IPS-18a (cell line): ENCODE data around the gene RASSF1.

Source experiments
- H3K27ac ChIP-seq: one replicate; pipeline ENCODE4 v1.5.1; 2013; ENCODE audit warnings: low read length
- H3K27me3 ChIP-seq: one replicate; pipeline ENCODE4 v1.6.1; 2013; ENCODE audit warnings: mild to moderate bottlenecking, low read length; ENCODE audit not compliant: control insufficient read depth, insufficient read depth
- H3K36me3 ChIP-seq: one replicate; pipeline ENCODE4 v1.6.1; 2013; ENCODE audit warnings: low read depth, low read length; ENCODE audit not compliant: control insufficient read depth
- H3K4me1 ChIP-seq: one replicate; pipeline ENCODE4 v1.6.1; 2013; ENCODE audit warnings: low read depth, low read length; ENCODE audit not compliant: control insufficient read depth
- H3K4me3 ChIP-seq: one replicate; pipeline ENCODE4 v1.5.1; 2013; ENCODE audit warnings: low read length
- H3K9ac ChIP-seq: one replicate; pipeline ENCODE4 v1.6.1; 2013; ENCODE audit warnings: mild to moderate bottlenecking, low read length, moderate library complexity
- H3K9me3 ChIP-seq: one replicate; pipeline ENCODE4 v1.6.1; 2013; ENCODE audit warnings: low read depth, low read length; ENCODE audit not compliant: control insufficient read depth

Gene RASSF1

DNA sequence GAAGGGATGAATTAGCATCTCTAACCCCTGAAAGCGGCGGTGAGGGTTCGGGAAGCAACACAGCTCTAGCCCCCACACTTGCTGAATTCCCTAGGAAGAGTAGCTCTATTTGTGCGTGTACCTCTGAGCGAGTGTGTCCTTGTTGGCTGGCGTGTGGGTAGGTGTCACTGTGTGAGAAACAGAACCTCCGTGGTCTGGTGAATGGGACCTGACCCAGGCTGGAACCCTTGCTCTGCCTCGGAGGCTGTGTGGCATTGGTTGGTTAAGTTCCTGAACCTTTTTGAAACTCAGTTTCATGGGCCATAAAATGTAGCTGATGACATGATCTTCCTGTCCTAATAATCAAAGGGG lies 19.1 kb upstream of the RASSF1 start:
- Histone ChIP-seq H3K9me3 (no peaks in the 10 kb centered on the region), H3K4me3 (peak overlapping the region; percentile 89), H3K27me3 (peaks cover 11% of the 10 kb centered on the region), H3K4me1 (peaks cover 3% of the 10 kb centered on the region), H3K27ac (no peak overlapping the region), H3K9ac (no peak overlapping the region), H3K36me3 (peaks cover 8% of the 10 kb centered on the region)

- no peaks in the 10 kb centered on the region for H3K9me3 ChIP-seq
- peaks cover 3% of the 10 kb centered on the region for H3K4me1 ChIP-seq
- peak within 1 kb of the TSS; percentile 89 for H3K4me3 ChIP-seq
- no peak within 1 kb of the TSS for H3K27ac ChIP-seq
- peaks cover 14% of the 10 kb centered on the region for H3K36me3 ChIP-seq
- H3K27me3 ChIP-seq = peaks cover 7% of the 10 kb centered on the region
- H3K9ac ChIP-seq = peak within 1 kb of the TSS; percentile 74
These were observed 18.5 kb upstream of the RASSF1 start, which contains the start of gene TMEM115 for GRCh38 chr3:50358911-50359759. Gene TMEM115, minus strand, starts transcription at chr3:50359521. Its CDS starts 458 bp downstream, at chr3:50359063.

- Histone ChIP-seq H3K27me3 (peaks cover under 1% of the 10 kb centered on the region), H3K4me1 (peaks cover 3% of the 10 kb centered on the region), H3K4me3 (peak overlapping the region; percentile 89), H3K9ac (peak overlapping the region; percentile 74), H3K36me3 (peaks cover 21% of the 10 kb centered on the region), H3K9me3 (no peaks in the 10 kb centered on the region), H3K27ac (no peak overlapping the region)
These were observed 17.8 kb upstream of the RASSF1 start for GRCh38 chr3:50358355-50358910.

DNA sequence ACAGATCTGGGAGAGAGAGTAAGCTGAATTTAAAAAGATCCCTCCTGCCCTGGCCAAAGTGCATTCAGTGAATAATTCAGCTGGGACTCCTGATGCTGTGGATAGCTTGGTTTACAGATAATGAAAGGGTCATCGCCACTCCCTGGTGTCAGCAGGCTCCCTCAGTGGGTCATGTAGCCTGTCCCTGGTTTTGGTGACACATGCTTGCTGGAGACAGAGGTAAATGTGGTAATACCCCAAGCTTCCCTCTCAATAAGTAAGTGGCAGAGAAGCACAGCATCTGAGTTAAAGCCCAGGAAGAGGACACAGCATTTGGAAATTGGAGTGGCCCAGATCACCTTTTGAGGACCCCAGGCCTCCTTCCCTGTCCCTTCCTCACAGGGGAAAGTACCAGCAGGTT lies 16.8 kb upstream of the RASSF1 start:
- H3K4me3 ChIP-seq = peak overlapping the region; percentile 31
- H3K27ac ChIP-seq = no peak overlapping the region
- no peaks in the 10 kb centered on the region for H3K27me3 ChIP-seq
- H3K36me3 ChIP-seq = peaks cover 22% of the 10 kb centered on the region
- H3K9me3 ChIP-seq = no peaks in the 10 kb centered on the region
- H3K9ac ChIP-seq = no peak overlapping the region
- peaks cover 3% of the 10 kb centered on the region for H3K4me1 ChIP-seq

- Histone ChIP-seq H3K27ac (no peak overlapping the region), H3K9ac (no peak overlapping the region), H3K36me3 (peaks cover 22% of the 10 kb centered on the region), H3K9me3 (no peaks in the 10 kb centered on the region), H3K4me3 (no peak overlapping the region), H3K27me3 (no peaks in the 10 kb centered on the region), H3K4me1 (peaks cover 3% of the 10 kb centered on the region)
These were observed 15.9 kb upstream of the RASSF1 start for GRCh38 chr3:50356553-50356952.

DNA sequence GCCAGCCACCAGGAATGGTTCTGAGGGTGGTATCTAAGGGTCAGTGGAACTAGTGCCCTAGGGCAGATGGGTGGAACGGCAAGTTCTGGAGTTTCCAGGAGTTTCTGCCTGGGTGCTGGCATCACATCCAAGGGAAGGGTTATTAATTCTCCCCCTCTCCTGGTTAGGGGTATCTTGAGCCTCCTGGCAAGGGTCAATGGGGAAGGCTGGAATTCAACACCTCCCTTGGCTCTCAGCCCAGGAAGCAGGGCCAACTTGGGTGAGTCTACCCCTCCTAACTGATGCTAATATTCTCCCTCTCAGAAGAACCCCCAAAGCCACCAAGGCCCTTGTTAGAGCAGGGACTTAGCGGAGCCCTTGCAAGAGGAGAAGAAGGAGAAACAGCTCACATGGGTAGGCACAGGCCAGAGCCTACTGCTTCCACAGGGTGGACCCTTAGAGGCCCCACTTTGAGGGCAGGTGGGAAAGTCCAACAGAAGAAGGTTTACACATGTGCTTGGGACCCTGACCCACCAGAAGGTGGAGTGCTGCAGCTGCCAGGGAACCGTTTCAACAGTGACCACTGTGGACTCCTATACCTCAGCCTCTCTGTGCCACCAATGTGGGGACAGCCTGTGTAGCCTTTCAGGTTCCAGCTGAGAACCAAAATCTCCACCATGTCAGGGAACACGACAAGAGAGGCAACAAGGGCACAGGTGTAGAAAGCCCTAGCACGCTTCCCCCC lies 15.4 kb upstream of the RASSF1 start:
- H3K9me3 ChIP-seq = no peaks in the 10 kb centered on the region
- H3K27ac ChIP-seq = no peak overlapping the region
- peaks cover 22% of the 10 kb centered on the region for H3K36me3 ChIP-seq
- H3K27me3 ChIP-seq = no peaks in the 10 kb centered on the region
- H3K4me1 ChIP-seq = peaks cover 7% of the 10 kb centered on the region
- H3K9ac ChIP-seq = no peak overlapping the region
- no peak overlapping the region for H3K4me3 ChIP-seq

DNA sequence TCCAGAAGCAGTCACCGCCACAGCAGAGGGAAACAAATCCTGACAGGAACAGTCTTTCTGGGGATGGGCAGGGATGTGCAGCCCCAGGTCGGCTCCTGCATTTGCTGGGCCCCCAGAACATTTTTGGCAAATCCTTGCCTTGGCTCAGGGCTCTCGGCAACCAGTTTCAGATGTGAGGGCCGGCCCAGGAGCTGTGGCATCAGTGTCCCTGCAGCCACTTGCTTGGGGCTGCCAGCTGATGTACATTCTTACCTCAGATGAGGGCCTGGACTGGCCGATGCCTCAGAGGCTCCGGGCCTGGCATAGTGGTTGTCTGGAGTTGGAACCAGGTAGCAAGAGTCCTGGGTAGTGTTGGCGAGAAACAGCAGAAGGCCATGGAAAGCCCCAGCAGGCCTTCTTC lies 14.2 kb upstream of the RASSF1 start:
- peaks cover 12% of the 10 kb centered on the region for H3K4me1 ChIP-seq
- H3K4me3 ChIP-seq = no peak overlapping the region
- H3K36me3 ChIP-seq = peaks cover 22% of the 10 kb centered on the region
- no peak overlapping the region for H3K9ac ChIP-seq
- H3K9me3 ChIP-seq = no peaks in the 10 kb centered on the region
- no peak overlapping the region for H3K27ac ChIP-seq
- no peaks in the 10 kb centered on the region for H3K27me3 ChIP-seq

GRCh38 chr3:50354186-50354764 lies 13.6 kb upstream of the RASSF1 start:
- Histone ChIP-seq H3K9me3 (no peaks in the 10 kb centered on the region), H3K27ac (no peak overlapping the region), H3K27me3 (no peaks in the 10 kb centered on the region), H3K36me3 (peaks cover 22% of the 10 kb centered on the region), H3K4me3 (no peak overlapping the region), H3K4me1 (peaks cover 12% of the 10 kb centered on the region), H3K9ac (no peak overlapping the region)

DNA sequence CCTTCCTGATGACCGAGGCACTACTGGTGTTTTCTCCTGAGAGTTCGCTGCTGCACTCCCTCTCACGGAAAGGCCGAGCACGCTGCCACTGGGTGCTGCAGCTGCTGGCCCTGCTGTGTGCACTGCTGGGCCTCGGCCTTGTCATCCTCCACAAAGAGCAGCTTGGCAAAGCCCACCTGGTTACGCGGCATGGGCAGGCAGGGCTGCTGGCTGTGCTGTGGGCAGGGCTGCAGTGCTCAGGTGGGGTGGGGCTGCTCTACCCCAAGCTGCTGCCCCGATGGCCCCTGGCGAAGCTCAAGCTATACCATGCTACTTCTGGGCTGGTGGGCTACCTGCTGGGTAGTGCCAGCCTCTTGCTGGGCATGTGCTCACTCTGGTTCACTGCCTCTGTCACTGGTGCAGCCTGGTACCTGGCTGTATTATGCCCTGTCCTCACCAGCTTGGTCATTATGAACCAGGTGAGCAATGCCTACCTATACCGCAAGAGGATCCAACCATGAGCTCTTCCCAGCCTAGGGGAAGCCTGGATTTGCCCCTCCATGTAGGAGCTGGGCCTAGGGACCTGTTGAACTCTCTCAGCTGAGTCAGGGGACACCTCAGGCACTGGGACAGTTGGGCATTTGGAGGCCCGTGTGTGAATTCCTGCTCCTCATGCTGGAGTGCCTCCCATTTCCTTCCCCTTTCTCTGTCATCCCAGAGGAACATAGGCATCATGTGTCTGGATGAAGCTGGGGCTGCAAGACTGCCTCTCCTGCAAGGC lies 12.8 kb upstream of the RASSF1 start:
- H3K9ac ChIP-seq = no peak overlapping the region
- H3K27me3 ChIP-seq = no peaks in the 10 kb centered on the region
- no peaks in the 10 kb centered on the region for H3K9me3 ChIP-seq
- no peak overlapping the region for H3K27ac ChIP-seq
- peaks cover 12% of the 10 kb centered on the region for H3K4me1 ChIP-seq
- H3K4me3 ChIP-seq = no peak overlapping the region
- peaks cover 22% of the 10 kb centered on the region for H3K36me3 ChIP-seq

DNA sequence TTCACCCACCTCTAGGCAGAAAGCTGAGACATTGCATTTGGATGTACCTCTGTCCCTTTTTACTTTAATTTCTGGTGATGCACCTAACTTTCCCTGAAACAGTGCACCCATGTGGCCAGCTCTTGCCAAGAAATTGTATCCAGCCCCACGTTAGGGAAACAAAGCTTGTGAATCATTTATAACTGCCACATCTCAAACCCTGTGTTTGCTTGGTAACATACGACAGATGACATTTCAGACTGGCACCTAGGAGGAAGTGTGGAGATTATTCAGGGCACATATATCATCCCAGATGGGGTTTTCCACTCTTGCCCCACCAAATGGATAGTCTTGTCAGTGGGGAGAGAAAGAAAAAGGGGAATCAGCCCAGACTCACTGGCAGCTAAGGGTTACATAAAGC lies 12.1 kb upstream of the RASSF1 start:
- Histone ChIP-seq H3K4me1 (peaks cover 9% of the 10 kb centered on the region), H3K27ac (no peak overlapping the region), H3K4me3 (no peak overlapping the region), H3K27me3 (no peaks in the 10 kb centered on the region), H3K9me3 (no peaks in the 10 kb centered on the region), H3K9ac (no peak overlapping the region), H3K36me3 (peaks cover 22% of the 10 kb centered on the region)

DNA sequence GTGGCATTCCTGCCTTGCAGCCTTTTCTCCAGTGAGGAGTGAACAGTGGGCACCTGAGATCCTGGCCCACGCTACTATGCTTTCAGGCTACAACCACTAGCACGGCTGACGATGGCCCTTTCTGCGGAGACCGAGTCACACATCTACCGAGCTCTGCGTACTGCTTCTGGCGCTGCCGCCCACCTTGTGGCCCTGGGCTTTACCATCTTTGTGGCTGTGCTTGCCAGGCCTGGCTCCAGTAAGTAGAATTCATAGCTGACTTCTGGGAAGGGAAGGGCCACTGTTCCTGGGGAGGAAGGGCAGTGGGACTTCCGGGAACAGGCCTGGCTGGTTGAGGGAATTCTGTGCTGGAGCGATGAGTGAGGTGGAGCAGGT lies 10.7 kb upstream of the RASSF1 start:
- Histone ChIP-seq H3K27me3 (peaks cover 4% of the 10 kb centered on the region), H3K9me3 (no peaks in the 10 kb centered on the region), H3K9ac (no peak overlapping the region), H3K4me1 (peaks cover 8% of the 10 kb centered on the region), H3K27ac (no peak overlapping the region), H3K36me3 (peaks cover 19% of the 10 kb centered on the region), H3K4me3 (peak overlapping the region; percentile 96)
